Pericardium fibroblast (primary cell): ENCODE measurements around the gene L3HYPDH. TPM values are rescaled to one million over a fixed set of nuclear protein-coding genes. Genes with fewer than 3 reads are reported as not detected.

Experiments
- total RNA-seq: library from RNA; depleted of rRNA; stranded (reverse); fragments of >200 nt; gene quantifications from 2 replicates; pipeline ENCODE4 v1.2.3, GENCODE V29; 2015

L3HYPDH gene
- 38.1 and 55.7 TPM in 2 replicates for total RNA-seq

DNA sequence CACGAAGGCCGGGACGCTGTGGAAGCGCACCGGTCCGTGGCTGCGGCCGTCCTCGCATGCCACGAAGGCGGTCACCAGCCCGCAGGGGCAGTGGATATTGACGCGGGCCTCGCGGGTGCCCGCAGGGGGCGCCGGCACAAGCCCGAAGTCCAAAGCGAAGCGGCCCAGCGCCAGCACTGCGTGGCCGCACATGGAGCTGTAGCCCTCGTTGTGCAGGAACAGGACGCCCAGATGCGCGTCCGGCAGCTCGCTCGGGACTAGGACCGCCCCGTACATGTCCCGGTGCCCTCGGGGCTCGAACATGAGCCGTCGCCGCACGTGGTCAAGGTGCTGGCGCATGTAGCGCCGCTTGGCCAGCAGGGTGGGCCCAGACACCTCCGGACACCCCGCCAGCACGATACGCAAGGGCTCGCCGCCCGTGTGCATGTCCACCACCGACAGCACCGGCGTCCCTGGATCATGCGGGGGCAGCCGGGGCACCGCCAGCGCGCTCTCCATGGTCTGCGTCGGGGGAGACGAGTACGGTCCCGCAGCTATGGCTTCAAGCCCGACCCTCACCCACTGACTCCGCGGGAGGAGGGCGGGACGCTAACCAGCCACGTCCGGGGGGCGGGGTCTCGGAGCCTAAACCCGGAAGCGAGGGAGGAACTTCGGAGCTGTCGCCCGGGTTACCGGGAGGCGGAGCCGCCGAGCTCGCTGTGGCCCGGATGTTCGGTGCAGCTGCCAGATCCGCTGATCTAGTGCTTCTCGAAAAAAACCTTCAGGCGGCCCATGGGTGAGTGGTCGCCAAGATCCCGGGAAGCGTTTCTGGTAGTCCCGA is at the start of gene L3HYPDH, which contains the start of gene JKAMP:
L3HYPDH (minus strand) TSS at position 590 of the 820 bp plus-strand sequence; CDS start at position 498, 92 bp downstream.
JKAMP (plus strand) TSS at position 699 of the 820 bp plus-strand sequence; CDS start at position 772, 73 bp downstream.

DNA sequence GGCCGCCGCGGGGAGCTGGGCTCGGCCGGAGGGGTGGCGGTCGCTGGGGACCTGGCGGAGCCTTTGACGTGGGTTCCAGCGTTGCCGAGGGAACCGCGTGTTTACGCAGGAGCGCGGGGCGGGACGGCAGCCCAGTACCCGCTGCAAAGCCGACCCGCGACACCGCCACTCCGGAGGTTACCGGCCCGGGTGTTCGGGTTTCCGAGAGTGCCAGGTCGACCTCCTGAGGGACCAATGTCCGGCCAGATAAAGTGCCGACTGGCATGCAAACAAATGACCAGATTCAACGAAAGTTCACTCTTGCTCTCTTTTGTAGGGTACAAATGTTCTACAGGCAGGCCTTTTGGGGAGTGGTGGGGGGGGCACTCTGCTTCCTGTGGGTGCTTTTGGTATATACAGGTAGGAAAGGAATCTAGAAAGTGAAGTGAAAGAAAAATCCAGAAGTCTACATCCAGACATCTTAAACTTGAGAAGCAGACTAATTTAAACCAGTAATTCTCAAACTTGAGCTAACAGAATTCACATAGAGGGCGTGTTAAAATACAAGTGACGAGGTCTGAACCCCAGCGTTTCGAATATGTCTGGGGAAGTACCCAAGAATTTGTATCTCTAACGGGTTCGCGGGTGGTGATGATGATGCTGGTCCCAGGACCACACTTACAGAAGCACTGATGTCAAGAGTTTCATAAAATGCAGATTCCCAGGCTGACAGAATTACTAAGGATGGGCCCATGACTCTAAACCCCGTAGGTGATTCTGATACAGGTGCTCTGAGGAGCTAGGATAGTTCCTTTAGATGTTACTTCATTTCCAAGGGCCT is 18.7 kb downstream of the L3HYPDH start, which contains the start of gene GPR135:
GPR135 (minus strand) TSS at position 65 of the 820 bp plus-strand sequence. CDS start 154 bp downstream, outside the sequence.

Other genes with a start within 250 kb of the L3HYPDH start
- 2.1 and 3.0 TPM in 2 replicates for gene GPR135, start 19.0 kb downstream of the L3HYPDH start, total RNA-seq
- 48.5 and 58.3 TPM in 2 replicates for gene JKAMP, start 109 bp upstream of the L3HYPDH start, total RNA-seq
- gene CCDC175, start 92.4 kb upstream of the L3HYPDH start, total RNA-seq: not detected in 2 replicates